NCI-H1417 (cell line): ENCODE data around the gene CLMP.
"Not testable (repeated sequence)": the region's sequence is repeated elsewhere in the genome, so short reads cannot be mapped to it uniquely, and the experiment has no call there.

Source experiments
- DNase-seq, 3 experiments: peaks; one replicate each; lab custom pipeline; 2025; lab: John Stamatoyannopoulos, UW

Gene CLMP

GRCh38 chr11:123168241-123168640 is 26.8 kb downstream of the CLMP start:
- no peak for DNase-seq

GRCh38 chr11:123166071-123166559 is 28.9 kb downstream of the CLMP start:
- DNase-seq: peak in 2 of 3 experiments; percentile 15 to 23

- DNase-seq: no peak
Measured at GRCh38 chr11:123164732-123165450, 30.2 kb downstream of the CLMP start.

GRCh38 chr11:123163621-123164020 is 31.4 kb downstream of the CLMP start:
- DNase-seq: no peak

GRCh38 chr11:123161376-123162030 is 33.5 kb downstream of the CLMP start:
- peak in 1 of 3 experiments; percentile 30 for DNase-seq

- DNase-seq: no peak
Measured at GRCh38 chr11:123159183-123159857, 35.7 kb downstream of the CLMP start.

- peak in 2 of 3 experiments; percentile 39 to 87 for DNase-seq
Measured at GRCh38 chr11:123158033-123159003, 36.7 kb downstream of the CLMP start.

- no peak for DNase-seq
Measured at GRCh38 chr11:123152951-123153350, 42.1 kb downstream of the CLMP start.

GRCh38 chr11:123152346-123152745 is 42.7 kb downstream of the CLMP start:
- not testable (repeated sequence) for DNase-seq

GRCh38 chr11:123151796-123152195 is 43.3 kb downstream of the CLMP start:
- no peak for DNase-seq

GRCh38 chr11:123151366-123151765 is 43.7 kb downstream of the CLMP start:
- no peak for DNase-seq

- no peak for DNase-seq
Measured at GRCh38 chr11:123150882-123151281, 44.2 kb downstream of the CLMP start.

GRCh38 chr11:123148965-123149364 is 46.1 kb downstream of the CLMP start:
- no peak for DNase-seq

GRCh38 chr11:123145661-123146060 is 49.4 kb downstream of the CLMP start:
- DNase-seq: peak; percentile 12 to 40 (median 14)

GRCh38 chr11:123145220-123145619 is 49.8 kb downstream of the CLMP start:
- no peak for DNase-seq

GRCh38 chr11:123144707-123145106 is 50.3 kb downstream of the CLMP start:
- no peak for DNase-seq

- DNase-seq: no peak
Measured at GRCh38 chr11:123143921-123144320, 51.1 kb downstream of the CLMP start.

GRCh38 chr11:123143476-123143875 is 51.6 kb downstream of the CLMP start:
- no peak for DNase-seq

GRCh38 chr11:123139206-123139605 is 55.8 kb downstream of the CLMP start:
- DNase-seq: no peak

- DNase-seq: peak in 1 of 3 experiments; percentile 26
Measured at GRCh38 chr11:123137431-123138224, 57.4 kb downstream of the CLMP start.
